HCT116 (cell line): ENCODE measurements around the gene F13A1. TPM values are rescaled to one million over a fixed set of nuclear protein-coding genes. Genes with fewer than 3 reads are reported as not detected.

Experiments
- ATAC-seq: fragments of 200-7000 bp; cut with Tn5 transposase; 2 replicates; pipeline ENCODE4 v1.9.1; 2020; ENCODE audit warnings: mild to moderate bottlenecking, moderate library complexity
- BruUV-seq: library from RNA; stranded (reverse); fragments of 400-500 nt; replicated peaks from 2 replicates; lab custom pipeline; 2021; lab: Mats Ljungman, UMichigan
- CTCF ChIA-PET: fragments of 300-600 bp; sonication (Branson Sonifier 250); formaldehyde crosslinking; loops from one replicate; lab custom pipeline; 2021; ENCODE audit warnings: antibody characterized with exemption; lab: Charles Lee
- POLR2A ChIA-PET: fragments of 300-600, 350-600 bp; sonication (Branson Sonifier 250); formaldehyde crosslinking; loops from one replicate; lab custom pipeline; 2021; ENCODE audit warnings: antibody characterized with exemption; lab: Charles Lee
- RAD21 ChIA-PET, 2 experiments: fragments of 300-600 bp; sonication (Branson Sonifier 250); formaldehyde crosslinking; loops; one replicate each; lab custom pipeline; 2023; ENCODE audit warnings: low total read pairs in 2 of 2; ENCODE audit not compliant: uncharacterized antibody in 2 of 2, unreplicated experiment in 2 of 2, low non-redundant PET in 1 of 2; lab: Charles Lee
- DNase-seq: peaks from one replicate; pipeline ENCODE4 v3.0.0-alpha.2; 2010; ENCODE audit warnings: low read depth, low spot score
- H2AFZ ChIP-seq: fragments of 200-600 bp; shearing (Covaris generic), sonication (generic); 2 replicates; pipeline ENCODE4 v1.6.1; 2017; ENCODE audit warnings: low read depth, mixed run types, mixed read lengths, antibody characterized with exemption, low read length; ENCODE audit not compliant: poor library complexity, severe bottlenecking
- H3K27ac ChIP-seq: 2 replicates; pipeline ENCODE4 v1.5.1; 2012; ENCODE audit warnings: low read depth, low read length
- H3K27me3 ChIP-seq: fragments of 200-600 bp; sonication (generic); 2 replicates; pipeline ENCODE4 v1.6.1; 2016; ENCODE audit warnings: mixed run types, low read length, mixed read lengths; ENCODE audit not compliant: insufficient read depth
- H3K36me3 ChIP-seq, 2 experiments: fragments of 200-500 bp in 1 of 2; fragments of 200-600 bp in 1 of 2; sonication (Bioruptor generic) in 1 of 2; sonication (generic) in 1 of 2; 2 replicates each; pipeline versions ENCODE4 v1.5.1 to v1.6.1; 2014 to 2016; ENCODE audit warnings: low read length in 2 of 2, inconsistent platforms in 1 of 2, mixed read lengths in 1 of 2, mixed run types in 1 of 2; ENCODE audit not compliant: insufficient read depth in 2 of 2, control insufficient read depth in 1 of 2
- H3K4me1 ChIP-seq, 2 experiments: fragments of 200-600 bp in 1 of 2; sonication (generic) in 1 of 2; 2 replicates each; pipeline versions ENCODE4 v1.5.1 to v1.6.1; 2012 to 2017; ENCODE audit warnings: low read length in 2 of 2, inconsistent platforms in 1 of 2, mild to moderate bottlenecking in 1 of 2, mixed read lengths in 1 of 2, mixed run types in 1 of 2, moderate library complexity in 1 of 2; ENCODE audit not compliant: insufficient read depth in 2 of 2, control insufficient read depth in 1 of 2
- H3K4me2 ChIP-seq: fragments of 200-600 bp; sonication (generic); 2 replicates; pipeline ENCODE4 v1.6.1; 2017; ENCODE audit warnings: mixed run types, low read length, mixed read lengths
- H3K4me3 ChIP-seq, 2 experiments: fragments of 200-600 bp in 1 of 2; sonication (generic) in 1 of 2; replicated peaks in 1 of 2; 2 replicates each; pipeline ENCODE4 v1.5.1; 2011 to 2016; ENCODE audit warnings: low read length in 2 of 2, control low read depth in 1 of 2, low read depth in 1 of 2, mild to moderate bottlenecking in 1 of 2, mixed read lengths in 1 of 2, mixed run types in 1 of 2
- H3K79me2 ChIP-seq: fragments of 200-600 bp; sonication (generic); 2 replicates; pipeline ENCODE4 v1.6.1; 2017; ENCODE audit warnings: mild to moderate bottlenecking, mixed run types, low read length, moderate library complexity, mixed read lengths; ENCODE audit not compliant: insufficient read depth
- H3K9ac ChIP-seq: fragments of 200-600 bp; sonication (generic); 2 replicates; pipeline ENCODE4 v1.6.1; 2016; ENCODE audit warnings: low read length, mixed read lengths
- H3K9me2 ChIP-seq: fragments of 200-600 bp; sonication (generic), shearing (Covaris generic); 2 replicates; pipeline ENCODE4 v1.6.1; 2017; ENCODE audit warnings: mixed run types, mild to moderate bottlenecking, moderate library complexity; ENCODE audit not compliant: insufficient read depth
- H3K9me3 ChIP-seq, 2 experiments: fragments of 200-500 bp in 1 of 2; fragments of 200-600 bp in 1 of 2; sonication (Bioruptor generic) in 1 of 2; sonication (generic) in 1 of 2; 2 replicates each; pipeline ENCODE4 v1.6.1; 2014 to 2017; ENCODE audit warnings: low read length in 2 of 2, mixed read lengths in 2 of 2, inconsistent platforms in 1 of 2, low read depth in 1 of 2, mild to moderate bottlenecking in 1 of 2, mixed run types in 1 of 2, moderate library complexity in 1 of 2; ENCODE audit not compliant: control insufficient read depth in 1 of 2, insufficient read depth in 1 of 2
- H4K20me1 ChIP-seq: fragments of 200-600 bp; sonication (generic), shearing (Covaris generic); 2 replicates; pipeline ENCODE4 v1.6.1; 2017; ENCODE audit warnings: mixed run types, mild to moderate bottlenecking, moderate library complexity; ENCODE audit not compliant: insufficient read depth
- EGR1 ChIP-seq: IDR thresholded peaks from 2 replicates; pipeline ENCODE4 v1.6.1; 2012; ENCODE audit warnings: low read depth
- JUND ChIP-seq: IDR thresholded peaks from 2 replicates; pipeline ENCODE4 v1.6.1; 2012
- RAD21 ChIP-seq: IDR thresholded peaks from 2 replicates; pipeline ENCODE4 v1.6.1; 2012; ENCODE audit warnings: low read depth, mild to moderate bottlenecking
- SIN3A ChIP-seq: IDR thresholded peaks from 2 replicates; pipeline ENCODE4 v1.6.1; 2012; ENCODE audit warnings: low read depth
- SRF ChIP-seq: IDR thresholded peaks from 2 replicates; pipeline ENCODE4 v1.6.1; 2012; ENCODE audit warnings: low read depth
- ZBTB33 ChIP-seq: IDR thresholded peaks from 2 replicates; pipeline ENCODE4 v1.6.1; 2011; ENCODE audit warnings: mild to moderate bottlenecking, low read length, moderate library complexity; ENCODE audit not compliant: insufficient replicate concordance; ENCODE audit errors: extremely low read depth
- intact Hi-C: fragments of 100-400 bp; cut with micrococcal nuclease; formaldehyde crosslinking; loops from 2 replicates; pipeline ENCODE4 v1.10.0; 2022
- total RNA-seq: library from RNA; stranded (reverse); gene quantifications from one replicate; pipeline ENCODE4 v1.2.1, GENCODE V29; 2021; ENCODE audit not compliant: unreplicated experiment

Gene F13A1
- total RNA-seq, 1 experiment from 2014 or later, result 0.34 TPM

GRCh38 chr6:6152060-6152459, 168.4 kb downstream of the F13A1 start:
- no peak for TF ChIP-seq SRF
- TF ChIP-seq, all 23 proteins: peak for 0
- Histone ChIP-seq H3K9ac (no peak overlapping the region), H2AFZ (no peak overlapping the region), H3K4me3 (no peak overlapping the region), H3K9me2 (no peaks in the 10 kb centered on the region), H3K4me2 (no peak overlapping the region), H3K4me1 (no peaks in the 10 kb centered on the region), H3K79me2 (no peaks in the 10 kb centered on the region), H3K9me3 (no peaks in the 10 kb centered on the region), H3K27ac (no peak overlapping the region), H4K20me1 (no peaks in the 10 kb centered on the region), H3K36me3 (no peaks in the 10 kb centered on the region), H3K27me3 (peaks cover 41% of the 10 kb centered on the region)
- intact Hi-C loops, result no loop called here
- ChIA-PET RAD21 (no interaction called here), POLR2A (no interaction called here), CTCF (no interaction called here)
- DNase-seq (no peak), ATAC-seq (no peak)
- no TSS peak for BruUV-seq

- Histone ChIP-seq H4K20me1 (no peaks in the 10 kb centered on the region), H3K27ac (no peak overlapping the region), H3K36me3 (no peaks in the 10 kb centered on the region), H3K4me2 (no peak overlapping the region), H3K4me1 (no peaks in the 10 kb centered on the region), H3K27me3 (peaks cover 26% of the 10 kb centered on the region), H3K9me2 (no peaks in the 10 kb centered on the region), H3K79me2 (no peaks in the 10 kb centered on the region), H2AFZ (no peak overlapping the region), H3K4me3 (no peak overlapping the region), H3K9me3 (no peaks in the 10 kb centered on the region), H3K9ac (no peak overlapping the region)
- POLR2A ChIA-PET, result no interaction called here
- no TSS peak for BruUV-seq
- RAD21 ChIA-PET, result no interaction called here
- intact Hi-C loops, result no loop called here
- TF ChIP-seq ZBTB33 (no peak), JUND (no peak), EGR1 (no peak), SIN3A (no peak), RAD21 (no peak)
- no peak for DNase-seq
- ATAC-seq, result no peak
- CTCF ChIA-PET, result no interaction called here
Observed at GRCh38 chr6:6148192-6148815, 172.2 kb downstream of the F13A1 start.
